A549 (cell line): ENCODE results near the gene PLEKHA4. TPM values are rescaled to one million over a fixed set of nuclear protein-coding genes. Genes with fewer than 3 reads are reported as not detected.
"Not testable (repeated sequence)": the region's sequence is repeated elsewhere in the genome, so short reads cannot be mapped to it uniquely, and the experiment has no call there.

Experiments
- ATAC-seq, 2 experiments: fragments of 200-7000 bp in 1 of 2; fragments of >200 bp in 1 of 2; cut with Nextera tagmentation in 1 of 2; cut with Tn5 transposase in 1 of 2; 3 replicates each; pipeline versions ENCODE4 v1.8.0 to v1.9.1; 2018 to 2020; ENCODE audit warnings: mild to moderate bottlenecking in 1 of 2, moderate library complexity in 1 of 2
- CTCF ChIA-PET: fragments of 300-600 bp; sonication (Branson Sonifier 250); formaldehyde crosslinking; extraction: SDS; loops from one replicate; lab custom pipeline; 2021; ENCODE audit warnings: antibody characterized with exemption, inconsistent platforms; lab: Yijun Ruan, JAX
- POLR2A ChIA-PET: fragments of 350-600 bp; formaldehyde crosslinking; extraction: SDS; loops from one replicate; lab custom pipeline; 2021; ENCODE audit warnings: antibody characterized with exemption, inconsistent platforms; lab: Yijun Ruan, JAX
- DNase-seq, 2 experiments: peaks; one replicate each; pipeline versions ENCODE4 v3.0.0 to v3.0.0-alpha.2; 2011 to 2016; ENCODE audit warnings: low read depth in 1 of 2, low spot score in 1 of 2
- FAIRE-seq: peaks from 2 replicates; lab custom pipeline; 2011; peaks lifted over from hg19 to GRCh38; lab: Jason Lieb, UNC
- H3K27ac ChIP-seq, 2 experiments: fragments of >200 bp; sonication (Bioruptor Twin); formaldehyde crosslinking; 3 replicates each; pipeline ENCODE4 v1.5.1; 2016 to 2017
- H3K4me1 ChIP-seq: fragments of >200 bp; sonication (Bioruptor Twin); formaldehyde crosslinking; 3 replicates; pipeline ENCODE4 v1.6.1; 2016
- H3K4me2 ChIP-seq: fragments of >200 bp; sonication (Bioruptor Twin); formaldehyde crosslinking; 3 replicates; pipeline ENCODE4 v1.6.1; 2016
- H3K4me3 ChIP-seq: fragments of >200 bp; sonication (Bioruptor Twin); formaldehyde crosslinking; 3 replicates; pipeline ENCODE4 v1.5.1; 2016
- H3K9me3 ChIP-seq: fragments of >200 bp; sonication (Bioruptor Twin); formaldehyde crosslinking; 3 replicates; pipeline ENCODE4 v1.6.1; 2016
- BHLHE40 ChIP-seq: IDR thresholded peaks from 2 replicates; pipeline ENCODE4 v1.6.1; 2012; ENCODE audit warnings: low read depth, low read length, inconsistent platforms
- FOXS1 ChIP-seq: fragments of 250-450 bp; sonication (Bioruptor Pico); IDR thresholded peaks from 2 replicates; pipeline ENCODE4 v1.5.0; 2020; ENCODE audit warnings: mild to moderate bottlenecking, moderate library complexity
- JUNB ChIP-seq: fragments of >200 bp; sonication (Bioruptor Twin); formaldehyde crosslinking; IDR thresholded peaks from 2 replicates; pipeline ENCODE4 v1.6.1; 2016
- NPAS2 ChIP-seq: fragments of 250-450 bp; sonication (Bioruptor Pico); IDR thresholded peaks from 2 replicates; pipeline ENCODE4 v1.8.0; 2022; ENCODE audit warnings: mild to moderate bottlenecking, moderate library complexity, borderline replicate concordance
- POLR2A ChIP-seq: IDR thresholded peaks from 2 replicates; pipeline ENCODE4 v1.6.1; 2012; ENCODE audit warnings: mild to moderate bottlenecking, low read length
- REST ChIP-seq: fragments of 200-600 bp; sonication (generic); IDR thresholded peaks from 2 replicates; pipeline ENCODE4 v1.6.1; 2016; ENCODE audit warnings: antibody characterized with exemption, mild to moderate bottlenecking, moderate library complexity
- RNF2 ChIP-seq: fragments of 200-600 bp; sonication (generic); IDR thresholded peaks from 2 replicates; pipeline ENCODE4 v1.6.1; 2016; ENCODE audit warnings: low read depth, mild to moderate bottlenecking, antibody characterized with exemption, moderate library complexity, borderline replicate concordance
- WGBS: methylation state at CpG from one replicate; pipeline ENCODE4 v1.1.6; 2017; ENCODE audit errors: missing lambda C conversion rate; 5-methylcytosine and 5-hydroxymethylcytosine counted together
- polyA plus RNA-seq, 4 experiments: library from polyadenylated mRNA; depleted of rRNA in 3 of 4; stranded (reverse); fragments of >200 nt; fragmentation: RNase III in 1 of 4; extraction: RNeasy Plus Mini Kit Qiagen cat#74134 plus additional on column Dnase treatment in 1 of 4; gene quantifications; 2 replicates in 3 of 4; 3 replicates in 1 of 4; pipeline ENCODE4 v1.2.3, GENCODE V29; 2011 to 2017
- small RNA-seq, 6 experiments: library from RNA; depleted of rRNA; stranded (forward); fragments of <200 nt; gene quantifications; one replicate each; pipeline ENCODE3, GENCODE V24; 2012
- TF ChIP-seq, protein P1 (sequence below): fragments of >200 bp; sonication (Bioruptor Twin); formaldehyde crosslinking; IDR thresholded peaks from 3 replicates; pipeline ENCODE4 v1.6.1; 2016

Gene PLEKHA4
- polyA plus RNA-seq, 2 of the 4 experiments (the other 2 are of a cell fraction) = 0.34 to 0.46 TPM

- TF ChIP-seq REST = no peak
- TF ChIP-seq RNF2 = no peak
- no peak for TF ChIP-seq NPAS2 (CRISPR knock-in tag)
Measured at GRCh38 chr19:48794291-48794690, 74.1 kb downstream of the PLEKHA4 start (continued).

DNA sequence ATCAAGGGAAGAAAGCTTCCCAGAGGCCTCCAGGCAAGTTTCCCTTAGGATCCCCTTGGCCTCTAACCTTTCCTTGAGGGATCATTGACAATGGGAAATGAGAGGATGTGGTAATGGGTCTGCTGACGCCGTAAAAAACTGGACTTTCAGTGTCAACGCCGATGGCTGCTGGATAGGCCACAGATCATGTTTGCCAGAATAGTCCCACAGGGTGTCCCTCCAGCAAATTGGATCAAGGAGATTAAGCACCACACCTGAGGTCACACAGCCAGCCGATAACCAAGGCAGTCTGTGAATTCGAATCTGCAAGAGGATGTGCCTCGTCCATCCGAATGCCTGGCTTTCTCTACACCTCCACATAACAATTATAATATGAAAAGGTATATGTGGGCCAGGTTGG is 75.1 kb downstream of the PLEKHA4 start:
- CTCF ChIA-PET = interaction anchor here (0.7 to 17.2 kb wide), 11 partner anchors 9 to 200 kb away, joined by 3 to 927 read pairs (median 16); partner anchors contain the start of genes BCAT2, FTL, GYS1 and HSD17B14
- no peaks in the 10 kb centered on the region for H3K9me3 ChIP-seq
- H3K4me1 ChIP-seq = peaks cover 5% of the 10 kb centered on the region; the same call in 2 of the 3 replicates
- no peak overlapping the region for H3K27ac ChIP-seq
- POLR2A ChIA-PET = no interaction called here
- H3K4me2 ChIP-seq = no peak overlapping the region
- H3K4me3 ChIP-seq = no peak overlapping the region
- 73% methylated on average over 8 of the region's 8 CpGs for WGBS
- DNase-seq = no peak
- no peak for TF ChIP-seq FOXS1 (CRISPR knock-in tag)
- no peak for TF ChIP-seq BHLHE40
- TF ChIP-seq JUNB = no peak
- no peak for TF ChIP-seq POLR2A
- TF ChIP-seq, protein P1, sequence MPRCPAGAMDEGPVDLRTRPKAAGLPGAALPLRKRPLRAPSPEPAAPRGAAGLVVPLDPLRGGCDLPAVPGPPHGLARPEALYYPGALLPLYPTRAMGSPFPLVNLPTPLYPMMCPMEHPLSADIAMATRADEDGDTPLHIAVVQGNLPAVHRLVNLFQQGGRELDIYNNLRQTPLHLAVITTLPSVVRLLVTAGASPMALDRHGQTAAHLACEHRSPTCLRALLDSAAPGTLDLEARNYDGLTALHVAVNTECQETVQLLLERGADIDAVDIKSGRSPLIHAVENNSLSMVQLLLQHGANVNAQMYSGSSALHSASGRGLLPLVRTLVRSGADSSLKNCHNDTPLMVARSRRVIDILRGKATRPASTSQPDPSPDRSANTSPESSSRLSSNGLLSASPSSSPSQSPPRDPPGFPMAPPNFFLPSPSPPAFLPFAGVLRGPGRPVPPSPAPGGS = no peak
- TF ChIP-seq REST = no peak
- FAIRE-seq = no peak
- no peak for ATAC-seq

GRCh38 chr19:48787331-48787730 is 81.1 kb downstream of the PLEKHA4 start:
- FAIRE-seq, H3K9me3 ChIP-seq, POLR2A ChIA-PET, H3K4me3 ChIP-seq, H3K27ac ChIP-seq, DNase-seq, H3K4me1 ChIP-seq, ATAC-seq, H3K4me2 ChIP-seq: not testable (repeated sequence)
- CTCF ChIA-PET = interaction anchor here (0.6 to 17.2 kb wide), 69 partner anchors 9 to 434 kb away, joined by 3 to 927 read pairs (median 5); partner anchors contain the start of genes BCAT2, CA11, FTL and FUT2
- WGBS = 78% methylated on average over 9 of the region's 9 CpGs

Small RNA genes lying within 50 kb of the gene (small RNA-seq; reads per million reads assigned to genes)
- 0 reads per million in 6 experiments for gene RNU6-317P

Other genes with a start within 250 kb of the PLEKHA4 start
Only the 30 nearest of the 32 such genes appear.
- 1.8 and 2.5 TPM in 2 replicates for gene DBP, start 231.2 kb downstream of the PLEKHA4 start, polyA plus RNA-seq (2011; rRNA removed)
- gene DBP, start 231.2 kb downstream of the PLEKHA4 start, polyA plus RNA-seq (2017; fragmentation: RNase III; extraction: RNeasy Plus Mini Kit Qiagen cat#74134 plus additional on column Dnase treatment) = 3.8 to 5.5 TPM (median 4.1 TPM) in 3 replicates
- gene CA11, start 222.4 kb downstream of the PLEKHA4 start, polyA plus RNA-seq (2011; rRNA removed) = 8.8 and 9.8 TPM in 2 replicates
- 12.8 to 21.0 TPM (median 17.5 TPM) in 3 replicates for gene CA11, start 222.4 kb downstream of the PLEKHA4 start, polyA plus RNA-seq (2017; fragmentation: RNase III; extraction: RNeasy Plus Mini Kit Qiagen cat#74134 plus additional on column Dnase treatment)
- 0.22 and 0.41 TPM in 2 replicates for gene NTN5, start 195.6 kb downstream of the PLEKHA4 start, polyA plus RNA-seq (2011; rRNA removed)
- 0.18 to 0.44 TPM (median 0.28 TPM) in 3 replicates for gene NTN5, start 195.6 kb downstream of the PLEKHA4 start, polyA plus RNA-seq (2017; fragmentation: RNase III; extraction: RNeasy Plus Mini Kit Qiagen cat#74134 plus additional on column Dnase treatment)
- not detected in 2 replicates for gene FUT2, start 172.6 kb downstream of the PLEKHA4 start, polyA plus RNA-seq (2011; rRNA removed)
- gene FUT2, start 172.6 kb downstream of the PLEKHA4 start, polyA plus RNA-seq (2017; fragmentation: RNase III; extraction: RNeasy Plus Mini Kit Qiagen cat#74134 plus additional on column Dnase treatment) = not detected in 3 replicates
- gene MAMSTR, start 148.9 kb downstream of the PLEKHA4 start, polyA plus RNA-seq (2011; rRNA removed) = 0.45 and 0.52 TPM in 2 replicates
- gene MAMSTR, start 148.9 kb downstream of the PLEKHA4 start, polyA plus RNA-seq (2017; fragmentation: RNase III; extraction: RNeasy Plus Mini Kit Qiagen cat#74134 plus additional on column Dnase treatment) = 0.33 to 0.44 TPM (median 0.40 TPM) in 3 replicates
- gene RASIP1, start 128.0 kb downstream of the PLEKHA4 start, polyA plus RNA-seq (2011; rRNA removed) = 0.33 and 0.40 TPM in 2 replicates
- gene RASIP1, start 128.0 kb downstream of the PLEKHA4 start, polyA plus RNA-seq (2017; fragmentation: RNase III; extraction: RNeasy Plus Mini Kit Qiagen cat#74134 plus additional on column Dnase treatment) = 0.36 to 0.62 TPM (median 0.45 TPM) in 3 replicates
- gene IZUMO1, start 121.7 kb downstream of the PLEKHA4 start, polyA plus RNA-seq (2011; rRNA removed) = not detected in 2 replicates
- gene IZUMO1, start 121.7 kb downstream of the PLEKHA4 start, polyA plus RNA-seq (2017; fragmentation: RNase III; extraction: RNeasy Plus Mini Kit Qiagen cat#74134 plus additional on column Dnase treatment) = not detected in 3 replicates
- gene FUT1, start 116.0 kb downstream of the PLEKHA4 start, polyA plus RNA-seq (2011; rRNA removed) = 1.4 and 1.5 TPM in 2 replicates
- gene FUT1, start 116.0 kb downstream of the PLEKHA4 start, polyA plus RNA-seq (2017; fragmentation: RNase III; extraction: RNeasy Plus Mini Kit Qiagen cat#74134 plus additional on column Dnase treatment) = 0.05 to 0.13 TPM (median 0.09 TPM) in 3 replicates
- gene FGF21, start 113.1 kb downstream of the PLEKHA4 start, polyA plus RNA-seq (2011; rRNA removed) = 0.06 TPM in 1 of 2 replicates, not detected in the other
- not detected in 3 replicates for gene FGF21, start 113.1 kb downstream of the PLEKHA4 start, polyA plus RNA-seq (2017; fragmentation: RNase III; extraction: RNeasy Plus Mini Kit Qiagen cat#74134 plus additional on column Dnase treatment)
- 30.4 and 31.9 TPM in 2 replicates for gene BCAT2, start 57.6 kb downstream of the PLEKHA4 start, polyA plus RNA-seq (2011; rRNA removed)
- 46.4 to 47.9 TPM (median 47.2 TPM) in 3 replicates for gene BCAT2, start 57.6 kb downstream of the PLEKHA4 start, polyA plus RNA-seq (2017; fragmentation: RNase III; extraction: RNeasy Plus Mini Kit Qiagen cat#74134 plus additional on column Dnase treatment)
- gene HSD17B14, start 32.1 kb downstream of the PLEKHA4 start, polyA plus RNA-seq (2011; rRNA removed) = 8.1 and 11.1 TPM in 2 replicates
- gene HSD17B14, start 32.1 kb downstream of the PLEKHA4 start, polyA plus RNA-seq (2017; fragmentation: RNase III; extraction: RNeasy Plus Mini Kit Qiagen cat#74134 plus additional on column Dnase treatment) = 10.6 to 20.9 TPM (median 19.5 TPM) in 3 replicates
- 49.0 and 74.2 TPM in 2 replicates for gene PPP1R15A, start 3.8 kb upstream of the PLEKHA4 start, polyA plus RNA-seq (2011; rRNA removed)
- 28.1 to 29.7 TPM (median 29.2 TPM) in 3 replicates for gene PPP1R15A, start 3.8 kb upstream of the PLEKHA4 start, polyA plus RNA-seq (2017; fragmentation: RNase III; extraction: RNeasy Plus Mini Kit Qiagen cat#74134 plus additional on column Dnase treatment)
- not detected in 2 replicates for gene TULP2, start 30.1 kb upstream of the PLEKHA4 start, polyA plus RNA-seq (2011; rRNA removed)
- gene TULP2, start 30.1 kb upstream of the PLEKHA4 start, polyA plus RNA-seq (2017; fragmentation: RNase III; extraction: RNeasy Plus Mini Kit Qiagen cat#74134 plus additional on column Dnase treatment) = not detected in 3 replicates
- 58.5 and 79.5 TPM in 2 replicates for gene NUCB1, start 31.7 kb upstream of the PLEKHA4 start, polyA plus RNA-seq (2011; rRNA removed)
- 154 to 182 TPM (median 174 TPM) in 3 replicates for gene NUCB1, start 31.7 kb upstream of the PLEKHA4 start, polyA plus RNA-seq (2017; fragmentation: RNase III; extraction: RNeasy Plus Mini Kit Qiagen cat#74134 plus additional on column Dnase treatment)
- gene DHDH, start 65.1 kb upstream of the PLEKHA4 start, polyA plus RNA-seq (2011; rRNA removed) = 0.60 and 0.78 TPM in 2 replicates
- gene DHDH, start 65.1 kb upstream of the PLEKHA4 start, polyA plus RNA-seq (2017; fragmentation: RNase III; extraction: RNeasy Plus Mini Kit Qiagen cat#74134 plus additional on column Dnase treatment) = 1.1 to 1.2 TPM (median 1.2 TPM) in 3 replicates
- 120 and 134 TPM in 2 replicates for gene BAX, start 86.3 kb upstream of the PLEKHA4 start, polyA plus RNA-seq (2011; rRNA removed)
- gene BAX, start 86.3 kb upstream of the PLEKHA4 start, polyA plus RNA-seq (2017; fragmentation: RNase III; extraction: RNeasy Plus Mini Kit Qiagen cat#74134 plus additional on column Dnase treatment) = 265 to 299 TPM (median 284 TPM) in 3 replicates
- gene FTL, start 96.7 kb upstream of the PLEKHA4 start, polyA plus RNA-seq (2011; rRNA removed) = 4,743 and 7,067 TPM in 2 replicates
- gene FTL, start 96.7 kb upstream of the PLEKHA4 start, polyA plus RNA-seq (2017; fragmentation: RNase III; extraction: RNeasy Plus Mini Kit Qiagen cat#74134 plus additional on column Dnase treatment) = 12,141 to 13,930 TPM (median 13,921 TPM) in 3 replicates
- 10.3 and 16.4 TPM in 2 replicates for gene GYS1, start 124.7 kb upstream of the PLEKHA4 start, polyA plus RNA-seq (2011; rRNA removed)
- 23.8 to 25.0 TPM (median 24.8 TPM) in 3 replicates for gene GYS1, start 124.7 kb upstream of the PLEKHA4 start, polyA plus RNA-seq (2017; fragmentation: RNase III; extraction: RNeasy Plus Mini Kit Qiagen cat#74134 plus additional on column Dnase treatment)
- 146 and 186 TPM in 2 replicates for gene RUVBL2, start 125.3 kb upstream of the PLEKHA4 start, polyA plus RNA-seq (2011; rRNA removed)
- gene RUVBL2, start 125.3 kb upstream of the PLEKHA4 start, polyA plus RNA-seq (2017; fragmentation: RNase III; extraction: RNeasy Plus Mini Kit Qiagen cat#74134 plus additional on column Dnase treatment) = 213 to 274 TPM (median 225 TPM) in 3 replicates
- not detected in 2 replicates for gene LHB, start 148.5 kb upstream of the PLEKHA4 start, polyA plus RNA-seq (2011; rRNA removed)
- 0.22 TPM in 1 of 3 replicates, not detected in the others for gene LHB, start 148.5 kb upstream of the PLEKHA4 start, polyA plus RNA-seq (2017; fragmentation: RNase III; extraction: RNeasy Plus Mini Kit Qiagen cat#74134 plus additional on column Dnase treatment)
- not detected in 2 replicates for gene CGB3, start 155.7 kb upstream of the PLEKHA4 start, polyA plus RNA-seq (2011; rRNA removed)
- gene CGB3, start 155.7 kb upstream of the PLEKHA4 start, polyA plus RNA-seq (2017; fragmentation: RNase III; extraction: RNeasy Plus Mini Kit Qiagen cat#74134 plus additional on column Dnase treatment) = 0.13 to 0.28 TPM in 2 of 3 replicates, not detected in the other
- not detected in 2 replicates for gene CGB2, start 163.3 kb upstream of the PLEKHA4 start, polyA plus RNA-seq (2011; rRNA removed)
- not detected in 3 replicates for gene CGB2, start 163.3 kb upstream of the PLEKHA4 start, polyA plus RNA-seq (2017; fragmentation: RNase III; extraction: RNeasy Plus Mini Kit Qiagen cat#74134 plus additional on column Dnase treatment)
- not detected in 2 replicates for gene CGB1, start 168.3 kb upstream of the PLEKHA4 start, polyA plus RNA-seq (2011; rRNA removed)
- 0.13 TPM in 1 of 3 replicates, not detected in the others for gene CGB1, start 168.3 kb upstream of the PLEKHA4 start, polyA plus RNA-seq (2017; fragmentation: RNase III; extraction: RNeasy Plus Mini Kit Qiagen cat#74134 plus additional on column Dnase treatment)
- gene CGB5, start 175.2 kb upstream of the PLEKHA4 start, polyA plus RNA-seq (2011; rRNA removed) = 0.15 and 0.23 TPM in 2 replicates
- gene CGB5, start 175.2 kb upstream of the PLEKHA4 start, polyA plus RNA-seq (2017; fragmentation: RNase III; extraction: RNeasy Plus Mini Kit Qiagen cat#74134 plus additional on column Dnase treatment) = 0.53 to 0.94 TPM (median 0.71 TPM) in 3 replicates
- 0.63 and 0.95 TPM in 2 replicates for gene CGB8, start 180.5 kb upstream of the PLEKHA4 start, polyA plus RNA-seq (2011; rRNA removed)
- gene CGB8, start 180.5 kb upstream of the PLEKHA4 start, polyA plus RNA-seq (2017; fragmentation: RNase III; extraction: RNeasy Plus Mini Kit Qiagen cat#74134 plus additional on column Dnase treatment) = 2.0 to 2.7 TPM (median 2.4 TPM) in 3 replicates
- 0.34 and 0.56 TPM in 2 replicates for gene CGB7, start 189.1 kb upstream of the PLEKHA4 start, polyA plus RNA-seq (2011; rRNA removed)
- gene CGB7, start 189.1 kb upstream of the PLEKHA4 start, polyA plus RNA-seq (2017; fragmentation: RNase III; extraction: RNeasy Plus Mini Kit Qiagen cat#74134 plus additional on column Dnase treatment) = 0.63 to 0.88 TPM (median 0.79 TPM) in 3 replicates
- 0.34 and 0.37 TPM in 2 replicates for gene NTF4, start 196.2 kb upstream of the PLEKHA4 start, polyA plus RNA-seq (2011; rRNA removed)
- gene NTF4, start 196.2 kb upstream of the PLEKHA4 start, polyA plus RNA-seq (2017; fragmentation: RNase III; extraction: RNeasy Plus Mini Kit Qiagen cat#74134 plus additional on column Dnase treatment) = 1.0 to 2.4 TPM (median 1.7 TPM) in 3 replicates
- not detected in 2 replicates for gene KCNA7, start 204.1 kb upstream of the PLEKHA4 start, polyA plus RNA-seq (2011; rRNA removed)
- gene KCNA7, start 204.1 kb upstream of the PLEKHA4 start, polyA plus RNA-seq (2017; fragmentation: RNase III; extraction: RNeasy Plus Mini Kit Qiagen cat#74134 plus additional on column Dnase treatment) = not detected in 3 replicates
- 214 and 220 TPM in 2 replicates for gene SNRNP70, start 216.8 kb upstream of the PLEKHA4 start, polyA plus RNA-seq (2011; rRNA removed)
- 338 to 350 TPM (median 342 TPM) in 3 replicates for gene SNRNP70, start 216.8 kb upstream of the PLEKHA4 start, polyA plus RNA-seq (2017; fragmentation: RNase III; extraction: RNeasy Plus Mini Kit Qiagen cat#74134 plus additional on column Dnase treatment)
- gene LIN7B, start 245.8 kb upstream of the PLEKHA4 start, polyA plus RNA-seq (2011; rRNA removed) = 4.6 and 5.4 TPM in 2 replicates
- gene LIN7B, start 245.8 kb upstream of the PLEKHA4 start, polyA plus RNA-seq (2017; fragmentation: RNase III; extraction: RNeasy Plus Mini Kit Qiagen cat#74134 plus additional on column Dnase treatment) = 7.1 to 8.3 TPM (median 8.0 TPM) in 3 replicates